ENCODE data around the gene PROK1. TPM values are rescaled to one million over a fixed set of nuclear protein-coding genes. Genes with fewer than 3 reads are reported as not detected.
"Not testable (repeated sequence)": the region's sequence is repeated elsewhere in the genome, so short reads cannot be mapped to it uniquely, and the experiment has no call there.

The PROK1 gene, protein sequence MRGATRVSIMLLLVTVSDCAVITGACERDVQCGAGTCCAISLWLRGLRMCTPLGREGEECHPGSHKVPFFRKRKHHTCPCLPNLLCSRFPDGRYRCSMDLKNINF
- total RNA-seq (not detected), polyA plus RNA-seq (not detected)

DNA sequence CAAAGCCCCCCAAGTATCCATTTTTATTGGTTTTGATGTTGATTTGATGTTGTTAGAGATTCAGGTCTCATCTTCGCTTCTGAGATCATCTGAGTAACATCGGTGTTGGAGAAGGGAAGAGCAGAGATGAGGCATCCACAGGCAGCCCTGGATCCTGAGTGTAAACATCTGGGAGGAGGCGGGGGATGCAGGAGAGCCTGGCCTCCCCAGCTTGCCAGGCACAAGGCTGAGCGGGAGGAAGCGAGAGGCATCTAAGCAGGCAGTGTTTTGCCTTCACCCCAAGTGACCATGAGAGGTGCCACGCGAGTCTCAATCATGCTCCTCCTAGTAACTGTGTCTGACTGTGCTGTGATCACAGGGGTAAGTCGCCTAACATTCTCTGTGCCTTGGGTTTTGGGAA lies at the start of gene PROK1:
Gene PROK1, plus strand, starts transcription at position 221 of the 400 bp plus-strand sequence. Its CDS starts 68 bp downstream, at position 289.
- Histone ChIP-seq H3K4me1 (ENCODE audit: insufficient read depth, low read length) (no peaks in the 10 kb centered on the region), H3K27ac (ENCODE audit: low read depth, low read length) (no peak within 1 kb of the TSS), H3K4me3 (ENCODE audit: low read length) (no peak within 1 kb of the TSS), H3K27me3 (ENCODE audit: insufficient read depth, low read length, poor library complexity, severe bottlenecking) (peaks cover 6% of the 10 kb centered on the region), H3K36me3 (ENCODE audit: insufficient read depth, low read length) (no peaks in the 10 kb centered on the region), H3K9me3 (ENCODE audit: low read length) (no peaks in the 10 kb centered on the region)
- H3K27ac Mint-ChIP-seq, result no peak within 1 kb of the TSS
- H3K36me3 Mint-ChIP-seq, result no peaks in the 10 kb centered on the region
- no peaks in the 10 kb centered on the region for H3K9me3 Mint-ChIP-seq
- ChIA-PET CTCF (interaction anchor here (1.0 to 1.5 kb wide), 2 partner anchors 10 to 243 kb away, joined by 3 to 12 read pairs; no protein-coding TSS in a partner anchor), POLR2A (no interaction called here)
- DNase-seq, result no peak
- no peak within 1 kb of the TSS for H3K4me3 Mint-ChIP-seq
- peaks cover 12 to 31% of the 10 kb centered on the region in 2 donors for H3K27me3 Mint-ChIP-seq
- no peaks in the 10 kb centered on the region for H3K4me1 Mint-ChIP-seq

DNA sequence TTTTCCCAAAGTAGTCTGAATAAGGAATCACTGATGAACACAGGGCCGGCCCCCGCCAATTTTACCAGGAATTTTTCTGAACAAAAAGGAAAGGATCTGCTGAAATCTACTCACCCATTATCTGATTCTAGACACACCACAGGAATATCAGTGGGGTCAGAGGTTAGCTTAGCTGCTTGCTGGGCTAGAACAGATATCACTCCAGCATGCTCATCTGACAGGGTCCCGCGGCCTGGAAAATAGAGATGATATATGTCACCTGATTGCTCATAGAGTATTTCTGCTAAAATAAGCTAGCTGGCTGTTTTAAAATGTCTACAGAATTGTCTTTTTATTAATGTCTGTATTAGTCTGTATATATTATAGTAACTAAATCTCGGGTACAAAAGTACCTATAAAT lies 47.1 kb upstream of the PROK1 start:
- H3K27me3 ChIP-seq (ENCODE audit: insufficient read depth, low read length, poor library complexity, severe bottlenecking), result no peaks in the 10 kb centered on the region
- ChIA-PET CTCF (interaction anchor here (0.9 to 1.8 kb wide), 3 partner anchors 20 to 201 kb away, joined by 3 to 4 read pairs (median 3); no protein-coding TSS in a partner anchor), POLR2A (no interaction called here)
- Mint-ChIP-seq H3K9me3 (no peaks in the 10 kb centered on the region), H3K36me3 (peaks cover 0 to 63% (median 6%) of the 10 kb centered on the region in 3 donors), H3K27ac (no peak overlapping the region), H3K4me3 (no peak overlapping the region), H3K27me3 (no peaks in the 10 kb centered on the region), H3K4me1 (peaks cover 24 to 31% (median 28%) of the 10 kb centered on the region in 3 donors)
- no peaks in the 10 kb centered on the region for H3K9me3 ChIP-seq (ENCODE audit: low read length)
- H3K36me3 ChIP-seq (ENCODE audit: insufficient read depth, low read length), result peaks cover 29% of the 10 kb centered on the region
- H3K4me3 ChIP-seq (ENCODE audit: low read length), result no peak overlapping the region
- no peak for DNase-seq
- H3K4me1 ChIP-seq (ENCODE audit: insufficient read depth, low read length), result peaks cover 22% of the 10 kb centered on the region
- no peak overlapping the region for H3K27ac ChIP-seq (ENCODE audit: low read depth, low read length)

DNA sequence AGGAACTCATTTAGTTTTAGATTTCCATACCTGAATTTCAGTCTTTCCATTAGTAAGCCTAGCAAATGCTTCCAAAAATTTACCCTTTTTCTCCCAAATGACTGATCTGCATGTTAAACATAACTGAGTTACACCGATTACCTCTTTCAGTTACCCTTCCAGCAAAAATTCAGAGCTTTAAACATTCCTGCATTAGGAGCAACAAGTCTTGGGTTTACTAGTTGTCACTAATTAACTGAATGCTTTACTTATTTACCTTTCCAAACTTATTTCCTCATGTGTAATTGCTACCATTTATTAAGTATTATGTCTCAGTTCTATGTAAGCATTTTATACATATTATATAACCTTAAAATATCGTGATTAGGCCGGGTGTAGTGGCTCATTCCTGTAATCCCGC lies 46.5 kb upstream of the PROK1 start:
- H3K4me1 Mint-ChIP-seq, result peaks cover 24 to 32% (median 31%) of the 10 kb centered on the region in 3 donors
- H3K27ac Mint-ChIP-seq, result peak overlapping the region in 2 of 8 donors; percentile 50 to 66

DNA sequence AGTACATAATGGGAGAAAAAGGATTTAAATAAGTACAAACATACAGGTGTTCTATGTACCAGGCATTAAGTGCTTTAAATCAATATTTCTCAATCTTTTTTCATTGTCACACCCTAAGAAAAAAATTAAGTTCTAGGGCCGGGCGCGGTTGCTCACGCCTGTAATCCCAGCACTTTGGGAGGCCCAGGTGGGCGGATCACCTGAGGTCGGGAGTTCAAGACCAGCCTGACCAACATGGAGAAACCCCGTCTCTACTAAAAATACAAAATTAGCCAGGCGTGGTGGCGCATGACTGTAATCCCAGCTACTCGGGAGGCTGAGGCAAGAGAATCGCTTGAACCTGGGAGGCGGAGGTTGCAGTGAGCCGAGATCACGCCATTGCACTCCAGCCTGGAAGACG lies 44.5 kb upstream of the PROK1 start:
- CTCF ChIA-PET, result interaction anchor here (1.0 to 1.9 kb wide), 2 partner anchors 54 to 68 kb away, joined by 3 to 5 read pairs; no protein-coding TSS in a partner anchor
- peaks cover 29% of the 10 kb centered on the region for H3K36me3 ChIP-seq (ENCODE audit: insufficient read depth, low read length)
- Mint-ChIP-seq H3K27ac (peak overlapping the region; percentile 40 to 100 (median 94)), H3K4me1 (peaks cover 24 to 32% (median 31%) of the 10 kb centered on the region in 3 donors), H3K4me3 (peak overlapping the region; percentile 95 to 100 (median 99)), H3K36me3 (peaks cover 0 to 41% (median 6%) of the 10 kb centered on the region in 3 donors)
- peaks cover 22% of the 10 kb centered on the region for H3K4me1 ChIP-seq (ENCODE audit: insufficient read depth, low read length)
- DNase-seq; H3K9me3 ChIP-seq (ENCODE audit: low read length); H3K27me3 ChIP-seq (ENCODE audit: insufficient read depth, low read length, poor library complexity, severe bottlenecking); H3K27me3 Mint-ChIP-seq; POLR2A ChIA-PET; H3K9me3 Mint-ChIP-seq: not testable (repeated sequence)
- peak overlapping the region; percentile 97 for H3K27ac ChIP-seq (ENCODE audit: low read depth, low read length)
- peak overlapping the region; percentile 100 for H3K4me3 ChIP-seq (ENCODE audit: low read length)

More for the DNA sequence above, 46.5 kb upstream of the PROK1 start:
- Histone ChIP-seq H3K4me3 (ENCODE audit: low read length) (no peak overlapping the region), H3K9me3 (ENCODE audit: low read length) (no peaks in the 10 kb centered on the region), H3K27ac (ENCODE audit: low read depth, low read length) (no peak overlapping the region), H3K4me1 (ENCODE audit: insufficient read depth, low read length) (peaks cover 22% of the 10 kb centered on the region), H3K36me3 (ENCODE audit: insufficient read depth, low read length) (peaks cover 29% of the 10 kb centered on the region), H3K27me3 (ENCODE audit: insufficient read depth, low read length, poor library complexity, severe bottlenecking) (no peaks in the 10 kb centered on the region)
- Mint-ChIP-seq H3K9me3 (no peaks in the 10 kb centered on the region), H3K36me3 (peaks cover 0 to 58% (median 6%) of the 10 kb centered on the region in 3 donors), H3K4me3 (peak overlapping the region in 1 of 7 donors; percentile 14), H3K27me3 (no peaks in the 10 kb centered on the region)
- CTCF ChIA-PET, result interaction anchor here (0.9 to 1.8 kb wide), 3 partner anchors 21 to 201 kb away, joined by 3 to 4 read pairs (median 3); no protein-coding TSS in a partner anchor
- POLR2A ChIA-PET, result no interaction called here
- no peak for DNase-seq

DNA sequence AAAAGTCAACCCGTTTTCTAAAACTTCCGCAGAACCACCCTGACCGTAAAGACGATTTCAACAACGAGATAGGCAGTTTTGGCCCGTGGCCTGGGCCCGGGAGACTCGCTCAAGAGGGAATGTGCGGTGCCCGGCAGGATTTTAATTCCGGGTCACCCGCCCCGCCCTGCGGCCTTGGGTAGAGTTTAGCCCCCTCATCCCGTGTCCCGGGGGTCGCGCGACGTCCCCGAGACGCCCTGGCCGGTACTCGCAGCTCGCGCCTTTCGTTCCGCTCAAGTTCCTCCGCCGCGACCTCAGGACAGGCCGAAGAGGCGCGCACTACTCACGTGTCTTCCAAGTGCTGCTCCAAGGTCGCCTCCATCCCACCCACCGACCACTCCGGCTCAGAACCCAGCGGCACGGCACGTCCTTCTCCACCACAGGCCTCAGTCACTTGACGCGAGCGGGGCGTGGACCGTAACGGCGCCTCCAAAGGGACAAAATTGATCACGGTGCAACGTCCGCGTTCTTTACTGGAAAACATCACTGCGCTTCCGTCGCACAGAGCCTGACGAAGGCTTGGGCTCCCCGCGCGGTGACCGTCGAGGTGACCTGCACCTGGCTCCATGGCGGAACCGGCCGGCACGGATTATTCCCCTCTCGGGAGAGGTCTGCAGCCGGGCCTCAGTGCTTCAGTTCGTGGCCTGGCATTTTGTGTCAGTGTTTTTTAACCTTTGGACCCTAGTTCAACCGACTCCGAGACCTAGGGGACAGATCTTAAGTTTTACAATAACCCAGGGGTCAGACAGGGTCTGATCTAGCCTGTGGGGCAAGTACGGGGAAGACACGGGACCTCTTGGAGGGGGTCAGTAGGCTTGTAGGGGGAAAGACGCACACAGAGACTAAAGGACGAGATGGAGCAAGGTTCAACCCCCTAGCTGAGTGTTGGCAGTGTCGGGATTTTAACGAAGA lies 43.4 kb upstream of the PROK1 start, which contains the start of gene LAMTOR5:
Gene LAMTOR5, minus strand, starts transcription at position 435 of the 951 bp plus-strand sequence. Its CDS starts 74 bp downstream, at position 361.
- ChIA-PET CTCF (interaction anchor here (0.8 to 6.3 kb wide), 6 partner anchors 13 to 205 kb away, joined by 3 to 39 read pairs (median 4); partner anchors contain the start of gene RBM15), POLR2A (interaction anchor here (0.5 to 2.2 kb wide), 5 partner anchors 8 to 200 kb away, joined by 3 to 16 read pairs (median 4); partner anchors contain the start of genes KCNC4 and RBM15)
- Mint-ChIP-seq H3K4me3 (peak within 1 kb of the TSS; percentile 95 to 100 (median 99)), H3K4me1 (peaks cover 24 to 33% (median 31%) of the 10 kb centered on the region in 3 donors), H3K36me3 (peaks cover 0 to 33% (median 6%) of the 10 kb centered on the region in 3 donors), H3K27me3 (no peaks in the 10 kb centered on the region), H3K27ac (peak within 1 kb of the TSS; percentile 90 to 100 (median 99)), H3K9me3 (no peaks in the 10 kb centered on the region)
- DNase-seq, result peak; percentile 85 to 93 (median 87)
- H3K27ac ChIP-seq (ENCODE audit: low read depth, low read length), result peak within 1 kb of the TSS; percentile 97
- peaks cover 22% of the 10 kb centered on the region for H3K4me1 ChIP-seq (ENCODE audit: insufficient read depth, low read length)
- H3K27me3 ChIP-seq (ENCODE audit: insufficient read depth, low read length, poor library complexity, severe bottlenecking), result no peaks in the 10 kb centered on the region
- no peaks in the 10 kb centered on the region for H3K9me3 ChIP-seq (ENCODE audit: low read length)
- peaks cover 19% of the 10 kb centered on the region for H3K36me3 ChIP-seq (ENCODE audit: insufficient read depth, low read length)
- peak within 1 kb of the TSS; percentile 100 for H3K4me3 ChIP-seq (ENCODE audit: low read length)

DNA sequence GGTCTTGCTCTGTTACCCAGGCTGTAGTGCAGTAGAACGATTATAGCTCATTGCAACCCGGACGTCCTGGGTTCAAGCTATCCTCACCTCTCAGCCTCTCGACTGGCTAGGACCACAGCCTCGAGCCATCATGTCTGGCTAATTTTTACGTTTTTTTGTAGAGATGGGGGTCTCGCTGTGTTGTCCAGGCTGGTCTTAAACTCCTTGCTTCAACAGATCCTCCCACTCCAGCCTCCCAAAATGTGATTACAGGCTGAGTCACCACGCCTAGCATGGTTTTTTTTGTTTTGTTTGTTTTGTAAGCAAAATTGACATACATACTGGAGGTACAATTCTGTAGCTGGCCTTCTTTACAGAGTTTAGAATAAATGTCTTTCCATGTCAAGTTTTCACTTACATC lies 42.5 kb upstream of the PROK1 start:
- H3K4me1 Mint-ChIP-seq, result peaks cover 24 to 36% (median 31%) of the 10 kb centered on the region in 3 donors

DNA sequence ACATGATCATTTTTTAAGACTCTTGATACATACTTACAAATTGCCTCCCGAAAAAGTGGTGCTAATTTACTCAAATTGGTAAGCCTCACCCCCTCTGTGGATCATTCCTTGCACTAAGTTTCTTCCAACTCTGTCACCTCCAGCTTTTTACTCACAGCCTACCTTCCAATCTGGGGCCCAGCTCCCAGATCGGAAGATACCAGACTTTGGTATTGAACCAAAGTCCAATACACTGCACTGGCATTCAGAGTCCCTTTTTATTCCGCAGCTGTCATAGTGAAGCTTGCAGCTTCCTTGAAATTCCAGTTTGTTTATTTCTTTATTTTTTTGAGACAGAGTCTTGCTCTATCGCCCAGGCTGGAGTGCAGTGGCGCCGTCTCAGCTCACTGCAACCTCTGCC lies 41.6 kb upstream of the PROK1 start:
- Mint-ChIP-seq H3K36me3 (peaks cover 0 to 16% (median 5%) of the 10 kb centered on the region in 3 donors), H3K9me3 (no peaks in the 10 kb centered on the region), H3K27me3 (no peaks in the 10 kb centered on the region), H3K27ac (peak overlapping the region in 2 of 8 donors; percentile 55 to 90), H3K4me3 (peak overlapping the region in 4 of 7 donors; percentile 17 to 95 (median 68)), H3K4me1 (peaks cover 22 to 36% (median 29%) of the 10 kb centered on the region in 3 donors)
- peaks cover 22% of the 10 kb centered on the region for H3K4me1 ChIP-seq (ENCODE audit: insufficient read depth, low read length)
- H3K36me3 ChIP-seq (ENCODE audit: insufficient read depth, low read length), result peaks cover 3% of the 10 kb centered on the region
- no peak overlapping the region for H3K27ac ChIP-seq (ENCODE audit: low read depth, low read length)
- H3K4me3 ChIP-seq (ENCODE audit: low read length), result no peak overlapping the region
- no peak for DNase-seq
- no peaks in the 10 kb centered on the region for H3K9me3 ChIP-seq (ENCODE audit: low read length)
- H3K27me3 ChIP-seq (ENCODE audit: insufficient read depth, low read length, poor library complexity, severe bottlenecking), result no peaks in the 10 kb centered on the region
- POLR2A ChIA-PET, result interaction anchor here (1.3 to 2.2 kb wide), 3 partner anchors 70 to 200 kb away, joined by 4 to 16 read pairs (median 6); partner anchors contain the start of genes KCNC4 and RBM15
- CTCF ChIA-PET, result interaction anchor here (0.6 to 6.3 kb wide), 8 partner anchors 24 to 357 kb away, joined by 3 to 39 read pairs (median 4); partner anchors contain the start of gene RBM15

More for the DNA sequence above, 42.5 kb upstream of the PROK1 start:
- H3K27me3 Mint-ChIP-seq, result no peaks in the 10 kb centered on the region
- no peaks in the 10 kb centered on the region for H3K9me3 Mint-ChIP-seq
- peak overlapping the region; percentile 95 to 100 (median 99) for H3K4me3 Mint-ChIP-seq
- ChIA-PET CTCF (interaction anchor here (0.8 to 6.3 kb wide), 10 partner anchors 12 to 212 kb away, joined by 3 to 39 read pairs (median 4); partner anchors contain the start of gene RBM15), POLR2A (interaction anchor here (0.5 to 2.2 kb wide), 5 partner anchors 9 to 201 kb away, joined by 3 to 16 read pairs (median 4); partner anchors contain the start of genes KCNC4 and RBM15)
- peak overlapping the region; percentile 100 for H3K4me3 ChIP-seq (ENCODE audit: low read length)
- H3K27ac ChIP-seq (ENCODE audit: low read depth, low read length), result peak overlapping the region; percentile 97
- peaks cover 0 to 24% (median 6%) of the 10 kb centered on the region in 3 donors for H3K36me3 Mint-ChIP-seq
- H3K27me3 ChIP-seq (ENCODE audit: insufficient read depth, low read length, poor library complexity, severe bottlenecking), result no peaks in the 10 kb centered on the region
- H3K27ac Mint-ChIP-seq, result peak overlapping the region; percentile 26 to 100 (median 99)
- no peaks in the 10 kb centered on the region for H3K9me3 ChIP-seq (ENCODE audit: low read length)
- peaks cover 10% of the 10 kb centered on the region for H3K36me3 ChIP-seq (ENCODE audit: insufficient read depth, low read length)
- no peak for DNase-seq
- H3K4me1 ChIP-seq (ENCODE audit: insufficient read depth, low read length), result peaks cover 22% of the 10 kb centered on the region

All from CD8-positive, alpha-beta memory T cell (primary cell).